ENCODE measurements around the gene STK39.

Gene STK39

GRCh38 chr2:168165985-168166901 lies 81.2 kb downstream of the STK39 start:
- TF ChIP-seq CTCF (conservative IDR thresholded peaks at IDR 0.05; ENCODE audit: low read depth, low read length), result no peak
- Histone ChIP-seq H3K79me2 (ENCODE audit: insufficient read depth, low read depth) (no peaks in the 10 kb centered on the region), H2AFZ (ENCODE audit: low read depth) (no peak overlapping the region), H3K9ac (no peak overlapping the region), H3K4me2 (no peak overlapping the region), H3K27me3 (ENCODE audit: insufficient read depth, low read depth) (no peaks in the 10 kb centered on the region), H3K27ac (no peak overlapping the region), H3K4me1 (ENCODE audit: low read depth, poor library complexity, severe bottlenecking) (no peaks in the 10 kb centered on the region), H3K4me3 (IDR thresholded peaks at IDR 0.05; ENCODE audit: insufficient read depth, low read depth, low read length) (no peak overlapping the region), H3K36me3 (ENCODE audit: insufficient read depth) (no peaks in the 10 kb centered on the region), H4K20me1 (ENCODE audit: insufficient read depth) (no peaks in the 10 kb centered on the region)

- Histone ChIP-seq H4K20me1 (ENCODE audit: insufficient read depth) (no peaks in the 10 kb centered on the region), H3K9ac (no peak overlapping the region), H3K4me3 (IDR thresholded peaks at IDR 0.05; ENCODE audit: insufficient read depth, low read depth, low read length) (no peak overlapping the region), H3K27ac (no peak overlapping the region), H3K4me1 (ENCODE audit: low read depth, poor library complexity, severe bottlenecking) (no peaks in the 10 kb centered on the region), H2AFZ (ENCODE audit: low read depth) (no peak overlapping the region), H3K27me3 (ENCODE audit: insufficient read depth, low read depth) (no peaks in the 10 kb centered on the region), H3K4me2 (no peak overlapping the region), H3K79me2 (ENCODE audit: insufficient read depth, low read depth) (no peaks in the 10 kb centered on the region), H3K36me3 (ENCODE audit: insufficient read depth) (no peaks in the 10 kb centered on the region)
- TF ChIP-seq CTCF (conservative IDR thresholded peaks at IDR 0.05; ENCODE audit: low read depth, low read length), result no peak
Observed at GRCh38 chr2:168165397-168165796, 82.0 kb downstream of the STK39 start.

GRCh38 chr2:168160897-168161296 lies 86.5 kb downstream of the STK39 start:
- Histone ChIP-seq H3K27ac (no peak overlapping the region), H4K20me1 (ENCODE audit: insufficient read depth) (no peaks in the 10 kb centered on the region), H3K79me2 (ENCODE audit: insufficient read depth, low read depth) (no peaks in the 10 kb centered on the region), H3K36me3 (ENCODE audit: insufficient read depth) (no peaks in the 10 kb centered on the region), H3K27me3 (ENCODE audit: insufficient read depth, low read depth) (no peaks in the 10 kb centered on the region), H3K4me1 (ENCODE audit: low read depth, poor library complexity, severe bottlenecking) (no peaks in the 10 kb centered on the region), H3K9ac (no peak overlapping the region), H2AFZ (ENCODE audit: low read depth) (no peak overlapping the region), H3K4me3 (IDR thresholded peaks at IDR 0.05; ENCODE audit: insufficient read depth, low read depth, low read length) (no peak overlapping the region), H3K4me2 (no peak overlapping the region)
- no peak for TF ChIP-seq CTCF (conservative IDR thresholded peaks at IDR 0.05; ENCODE audit: low read depth, low read length)

- no peak overlapping the region for H3K4me2 ChIP-seq
- TF ChIP-seq CTCF (conservative IDR thresholded peaks at IDR 0.05; ENCODE audit: low read depth, low read length), result no peak
- H3K9ac ChIP-seq, result no peak overlapping the region
- H3K27me3 ChIP-seq (ENCODE audit: insufficient read depth, low read depth), result no peaks in the 10 kb centered on the region
- H3K27ac ChIP-seq, result no peak overlapping the region
- H3K4me3 ChIP-seq (IDR thresholded peaks at IDR 0.05; ENCODE audit: insufficient read depth, low read depth, low read length), result no peak overlapping the region
- H3K79me2 ChIP-seq (ENCODE audit: insufficient read depth, low read depth), result no peaks in the 10 kb centered on the region
- no peaks in the 10 kb centered on the region for H3K36me3 ChIP-seq (ENCODE audit: insufficient read depth)
- no peak overlapping the region for H2AFZ ChIP-seq (ENCODE audit: low read depth)
- no peaks in the 10 kb centered on the region for H3K4me1 ChIP-seq (ENCODE audit: low read depth, poor library complexity, severe bottlenecking)
- no peaks in the 10 kb centered on the region for H4K20me1 ChIP-seq (ENCODE audit: insufficient read depth)
Observed at GRCh38 chr2:168159754-168160585, 87.4 kb downstream of the STK39 start.

Measured in KMS-11 (cell line).